SU-DHL-6 (cell line): ENCODE measurements around the gene SLC27A1.

Source experiments
- CTCF ChIP-seq: fragments of 200-600 bp; sonication (generic); IDR thresholded peaks from one replicate; pipeline ENCODE4 v1.5.1; 2017; ENCODE audit warnings: antibody characterized with exemption, mild to moderate bottlenecking, low read length, moderate library complexity; ENCODE audit not compliant: insufficient read depth, poor library complexity, severe bottlenecking
- EZH2phosphoT487 ChIP-seq: fragments of 200-600 bp; sonication (generic), shearing (Covaris generic); conservative IDR thresholded peaks from 2 replicates; pipeline ENCODE4 v1.6.1; 2018; ENCODE audit warnings: mild to moderate bottlenecking, antibody characterized with exemption, low read length, moderate library complexity, mixed read lengths

GRCh38 chr19:17454576-17455071 is 15.7 kb upstream of the SLC27A1 start:
- TF ChIP-seq CTCF: no peak
- TF ChIP-seq EZH2phosphoT487: no peak
